Adrenal gland (tissue), 12 donors: ENCODE data around the gene TEX11. TPM values are rescaled to one million over a fixed set of nuclear protein-coding genes. Genes with fewer than 3 reads are reported as not detected.

Source experiments
- DNase-seq, 7 donors: peaks; one replicate each; pipeline ENCODE4 v3.0.0-alpha.2; 2019 to 2020
- H3K27ac ChIP-seq, 5 donors: fragments of 200-600 bp; sonication (generic) in 4 of 5; 1 replicate in 3 of 5; 2 replicates in 2 of 5; pipeline versions ENCODE4 v1.5.1 to v1.8.0; 2016 to 2020; ENCODE audit warnings: mild to moderate bottlenecking in 1 of 5
- H3K27me3 ChIP-seq: fragments of 200-600 bp; 2 replicates; pipeline ENCODE4 v1.8.0; 2021
- H3K36me3 ChIP-seq, 2 donors: fragments of 200-600 bp; replicated peaks in 1 of 2; 1 replicate in 1 of 2; 2 replicates in 1 of 2; pipeline versions ENCODE4 v1.5.1 to v1.8.0; 2018 to 2022
- H3K4me1 ChIP-seq, 2 donors: fragments of 200-600 bp; replicated peaks in 1 of 2; 1 replicate in 1 of 2; 2 replicates in 1 of 2; pipeline versions ENCODE4 v1.5.1 to v1.8.0; 2018 to 2021
- H3K4me3 ChIP-seq, 4 donors: fragments of 200-600 bp; sonication (generic) in 3 of 4; one replicate each; pipeline ENCODE4 v1.5.1; 2016 to 2018
- H3K9me3 ChIP-seq, 3 donors: fragments of 200-600 bp; sonication (generic) in 1 of 3; replicated peaks in 1 of 3; 1 replicate in 2 of 3; 2 replicates in 1 of 3; pipeline versions ENCODE4 v1.5.1 to v1.8.0; 2016 to 2021
- CTCF ChIP-seq, 6 experiments: fragments of 450-650 bp in 4 of 6; fragments of 200-600 bp in 2 of 6; sonication (generic) in 1 of 6; IDR thresholded peaks; 1 replicate in 5 of 6; 2 replicates in 1 of 6; pipeline versions ENCODE4 v1.5.1 to v1.8.0; 2016 to 2021; ENCODE audit warnings: antibody characterized with exemption in 6 of 6, mild to moderate bottlenecking in 2 of 6, moderate library complexity in 1 of 6
- POLR2A ChIP-seq, 2 donors: fragments of 450-650 bp; IDR thresholded peaks; one replicate each; pipeline ENCODE4 v1.6.1; 2017; ENCODE audit warnings: antibody characterized with exemption in 2 of 2, mild to moderate bottlenecking in 2 of 2, moderate library complexity in 1 of 2
- WGBS, 4 donors: extraction: QIAGEN DNeasy Blood & Tissue Kit in 2 of 4; methylation state at CpG; one replicate each; pipeline versions ENCODE4 v1.1.5 to v1.1.7; 2013 to 2017; 5-methylcytosine and 5-hydroxymethylcytosine counted together
- intact Hi-C, 2 donors: fragments of 100-400 bp; cut with DNase I; formaldehyde crosslinking; loops; one replicate each; pipeline versions ENCODE4 v1.14.1 to v1.15.0; 2022 to 2023
- polyA plus RNA-seq, 3 donors: library from polyadenylated mRNA; stranded (reverse); fragments of 200-250 nt in 2 of 3; fragments of 350-450 nt in 1 of 3; fragmentation: Illumina TruSeq in 1 of 3; extraction: RNeasy Lipid Tissue Mini Kit (QIAGEN cat#74804) in 1 of 3; gene quantifications; one replicate each; pipeline ENCODE4 v1.2.3, GENCODE V29; 2013 to 2014
- total RNA-seq, 9 donors: library from RNA; depleted of rRNA in 4 of 9; stranded (reverse); fragments of >200 nt in 4 of 9; fragments of 120-200 nt in 1 of 9; fragmentation: NEBNext Ultra II Directional in 1 of 9; extraction: Animal tissue kit (Norgen Biotek cat#: 25700) in 1 of 9; gene quantifications; one replicate each; pipeline versions ENCODE4 v1.1.0 to v1.2.4, GENCODE V29; 2013 to 2023
- donor health status: healthy with polysubstance abuse.
- donor health status: Bipolar disorder and iron deficiency.
- donor health status: DM: yes; HTN: yes; CAD: no.
- donor health status: DM: no; HTN: no; CAD: no.
- donor health status: DM: no; HTN: no; CAD: no.
- donor health status: DM: yes; HTN: yes; CAD: no.

TEX11 gene
- total and polyA plus RNA-seq, 12 donors = 0.13 TPM; not detected in 11

- TF ChIP-seq POLR2A (IDR thresholded peaks at IDR 0.05) (no peak), CTCF (IDR thresholded peaks at IDR 0.05) (no peak)
- Histone ChIP-seq H3K9me3 (no peaks in the 10 kb centered on the region), H3K4me3 (no peak overlapping the region), H3K4me1 (no peaks in the 10 kb centered on the region), H3K36me3 (no peaks in the 10 kb centered on the region), H3K27me3 (peaks cover 6% of the 10 kb centered on the region), H3K27ac (no peak overlapping the region)
- intact Hi-C loops = no loop called here
- no peak for DNase-seq
- 58 to 73% (median 65%) methylated on average over 2 of the region's 2 CpGs for WGBS, 4 donors
Measured at GRCh38 chrX:70488856-70489255, 419.7 kb downstream of the TEX11 start.

- H3K9me3 ChIP-seq = no peaks in the 10 kb centered on the region
- no peak for TF ChIP-seq CTCF (IDR thresholded peaks at IDR 0.05)
- no peak for TF ChIP-seq POLR2A (IDR thresholded peaks at IDR 0.05)
- H3K4me1 ChIP-seq = no peaks in the 10 kb centered on the region
- H3K36me3 ChIP-seq = no peaks in the 10 kb centered on the region
- H3K4me3 ChIP-seq = no peak overlapping the region
- H3K27me3 ChIP-seq = peaks cover 6% of the 10 kb centered on the region
- no peak for DNase-seq
- WGBS, 4 donors = 73 to 98% (median 88%) methylated on average over 7 of the region's 7 CpGs
- intact Hi-C loops = no loop called here
- no peak overlapping the region for H3K27ac ChIP-seq
Measured at GRCh38 chrX:70485466-70485865, 423.0 kb downstream of the TEX11 start.

GRCh38 chrX:70482300-70482699 lies 426.2 kb downstream of the TEX11 start:
- H3K27ac ChIP-seq = no peak overlapping the region
- intact Hi-C loops = no loop called here
- TF ChIP-seq POLR2A (IDR thresholded peaks at IDR 0.05) (no peak), CTCF (IDR thresholded peaks at IDR 0.05) (no peak)
- H3K36me3 ChIP-seq = no peaks in the 10 kb centered on the region
- WGBS, 4 donors = 94 to 100% methylated on average over 1 to 2 of the region's 2 CpGs; no CpG with 5 or more reads in 2 of the 4 donors
- no peaks in the 10 kb centered on the region for H3K4me1 ChIP-seq
- no peak for DNase-seq
- H3K4me3 ChIP-seq = no peak overlapping the region
- no peaks in the 10 kb centered on the region for H3K27me3 ChIP-seq
- H3K9me3 ChIP-seq = no peaks in the 10 kb centered on the region

GRCh38 chrX:70481471-70482270 lies 426.8 kb downstream of the TEX11 start:
- intact Hi-C loops = no loop called here
- no peak overlapping the region for H3K27ac ChIP-seq

More at GRCh38 chrX:70481471-70482270, 426.8 kb downstream of the TEX11 start:
- 71 to 83% (median 76%) methylated on average over 7 to 8 of the region's 8 CpGs for WGBS, 4 donors
- no peaks in the 10 kb centered on the region for H3K27me3 ChIP-seq
- H3K4me3 ChIP-seq = no peak overlapping the region
- H3K36me3 ChIP-seq = no peaks in the 10 kb centered on the region
- no peaks in the 10 kb centered on the region for H3K9me3 ChIP-seq
- H3K4me1 ChIP-seq = no peaks in the 10 kb centered on the region
- TF ChIP-seq POLR2A (IDR thresholded peaks at IDR 0.05) (no peak), CTCF (IDR thresholded peaks at IDR 0.05) (no peak)
- DNase-seq = no peak
